NCI-H2171 (cell line): ENCODE results near the gene PI4KB.
A peak's percentile ranks its signal among the peaks of the same experiment; 100 is the strongest.
"Not testable (repeated sequence)": the region's sequence is repeated elsewhere in the genome, so short reads cannot be mapped to it uniquely, and the experiment has no call there.

Source experiments
- DNase-seq: peaks from one replicate; lab custom pipeline; 2025; lab: John Stamatoyannopoulos, UW

The PI4KB gene

DNA sequence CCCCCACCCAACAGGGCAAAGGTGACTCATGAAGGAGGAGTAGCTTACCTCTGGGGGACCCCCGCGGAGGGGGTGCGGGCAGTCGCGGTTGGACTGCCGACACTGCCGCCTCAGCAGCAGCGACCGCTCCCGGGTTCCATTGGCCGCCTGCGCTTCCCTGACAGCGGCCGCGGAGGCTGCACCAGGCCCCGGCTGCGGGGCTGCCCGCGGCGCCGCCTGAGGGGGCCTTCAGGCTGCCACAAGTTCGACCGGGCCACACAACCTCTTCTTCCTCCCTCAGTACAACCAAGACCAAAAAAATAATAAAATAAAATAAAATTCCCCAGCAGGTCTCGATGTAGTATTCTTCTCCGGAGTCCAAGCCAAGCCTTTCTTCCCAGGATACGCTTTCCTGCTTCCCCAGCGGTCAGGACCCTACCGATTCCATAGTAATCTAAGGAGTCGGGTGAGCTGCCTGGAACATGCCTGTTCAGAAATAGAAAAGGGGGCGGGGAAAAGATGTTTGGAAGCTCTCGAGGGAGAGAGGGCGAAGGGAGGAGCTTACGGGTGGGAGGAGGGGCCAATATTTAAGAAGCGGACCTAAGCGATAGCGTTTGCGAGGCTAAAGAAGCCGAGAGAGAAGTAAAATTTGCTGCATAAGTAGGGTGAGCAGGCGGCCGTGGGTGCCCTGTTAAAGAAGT, at the start of gene PI4KB:
PI4KB (minus strand) TSS at position 194 of the 680 bp plus-strand sequence. CDS start 10,935 bp downstream, outside the sequence.
- peak; percentile 98 for DNase-seq

DNA sequence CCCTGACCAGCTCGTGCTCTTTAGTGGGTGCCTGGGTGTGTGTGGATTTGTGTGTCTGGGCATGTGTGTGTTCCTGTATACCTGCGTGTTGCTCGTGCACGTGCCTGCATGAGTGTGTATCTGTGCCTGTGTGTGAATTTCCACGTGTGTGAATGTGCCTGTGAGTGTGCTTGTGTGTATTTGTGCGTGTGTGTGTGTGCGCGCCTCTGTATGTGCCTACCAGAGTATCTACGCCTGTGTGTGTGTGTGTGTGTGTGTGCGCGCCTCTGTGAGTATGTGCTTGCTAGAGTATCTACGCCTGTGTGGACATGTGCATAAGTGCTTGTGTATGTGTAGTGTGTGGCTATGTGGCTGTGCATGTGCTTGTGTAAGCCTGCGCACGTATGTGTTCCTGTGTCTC, 46.0 kb upstream of the PI4KB start:
- DNase-seq, result no peak

DNA sequence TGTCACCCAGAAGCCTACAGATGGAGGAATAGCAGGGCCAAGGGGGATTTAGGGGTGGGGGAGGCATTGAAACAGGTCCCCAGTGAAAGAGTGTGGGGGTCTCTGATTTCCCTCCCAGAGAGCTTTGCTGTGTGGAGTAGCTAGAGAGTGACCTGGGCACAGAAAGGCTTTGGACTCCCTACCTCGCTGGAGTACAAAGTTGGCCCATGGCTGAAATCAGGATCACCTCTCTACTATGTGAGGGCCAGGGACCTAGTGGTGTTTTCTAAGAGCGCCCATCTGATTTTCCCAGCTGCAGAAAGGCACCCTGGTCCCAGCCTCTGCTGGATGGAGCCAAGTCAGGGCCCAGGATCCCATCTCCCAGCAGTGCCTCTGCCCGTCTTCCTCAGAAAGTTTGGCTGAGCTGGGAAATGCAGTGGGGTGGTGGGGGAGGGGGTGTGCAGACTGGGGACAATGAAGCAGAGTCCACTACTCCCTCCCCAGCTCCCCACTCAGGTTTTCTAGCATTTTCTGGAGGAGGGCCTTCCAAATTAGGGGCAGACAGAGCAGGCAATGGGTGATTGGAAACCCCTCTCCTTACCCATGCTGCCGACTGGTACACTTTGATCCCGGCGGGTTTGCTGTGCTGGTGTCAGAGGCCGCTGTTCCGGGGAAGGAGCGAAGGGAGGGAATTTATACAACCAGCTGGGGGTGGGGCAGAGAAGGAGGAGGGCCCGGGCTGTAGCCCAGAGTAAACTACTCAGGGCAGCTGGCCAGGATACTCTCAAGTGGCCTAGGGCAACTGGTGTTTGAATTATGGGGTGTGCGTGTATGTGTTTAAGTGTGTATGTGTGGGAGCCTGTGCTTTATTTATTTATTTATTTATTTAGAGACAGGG, 45.1 kb upstream of the PI4KB start, which contains the start of gene SELENBP1:
SELENBP1 (minus strand) TSS at position 648 of the 877 bp plus-strand sequence; CDS start at position 584, 64 bp downstream.
- peak; percentile 26 for DNase-seq

DNA sequence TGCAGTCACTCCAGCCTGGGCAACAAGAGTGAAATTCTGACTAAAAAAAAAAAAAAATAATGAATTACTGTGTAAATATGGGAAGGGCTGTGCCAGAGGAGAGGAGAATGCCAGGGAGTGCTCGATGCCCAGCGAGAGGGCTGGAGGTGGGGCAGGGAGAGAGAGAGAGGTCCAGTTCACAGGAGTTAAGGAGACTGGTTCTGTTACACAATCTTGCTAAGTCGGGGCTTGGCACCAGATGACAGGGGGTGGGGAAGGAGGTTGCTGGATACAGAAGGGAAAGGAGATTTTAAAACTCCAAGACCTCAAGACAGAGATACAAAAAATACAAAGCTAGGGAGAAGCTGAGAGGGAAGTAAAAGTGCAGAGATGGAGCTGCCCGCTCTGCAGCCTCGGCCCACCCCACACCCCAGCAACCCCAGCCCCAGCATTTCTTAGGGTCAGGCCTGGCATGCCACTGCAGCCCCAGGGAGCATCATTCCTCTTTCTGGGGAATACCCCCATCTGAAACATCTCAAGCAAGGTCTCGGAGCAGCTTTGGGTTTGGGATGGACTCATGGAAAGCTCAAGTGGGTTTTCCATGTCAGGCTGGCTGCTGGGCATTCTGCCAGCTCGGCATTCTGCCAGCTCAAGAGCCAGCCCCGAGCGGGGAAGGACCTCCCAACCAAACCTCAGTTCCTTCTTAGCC, 44.3 kb upstream of the PI4KB start:
- DNase-seq, result peak; percentile 41

DNA sequence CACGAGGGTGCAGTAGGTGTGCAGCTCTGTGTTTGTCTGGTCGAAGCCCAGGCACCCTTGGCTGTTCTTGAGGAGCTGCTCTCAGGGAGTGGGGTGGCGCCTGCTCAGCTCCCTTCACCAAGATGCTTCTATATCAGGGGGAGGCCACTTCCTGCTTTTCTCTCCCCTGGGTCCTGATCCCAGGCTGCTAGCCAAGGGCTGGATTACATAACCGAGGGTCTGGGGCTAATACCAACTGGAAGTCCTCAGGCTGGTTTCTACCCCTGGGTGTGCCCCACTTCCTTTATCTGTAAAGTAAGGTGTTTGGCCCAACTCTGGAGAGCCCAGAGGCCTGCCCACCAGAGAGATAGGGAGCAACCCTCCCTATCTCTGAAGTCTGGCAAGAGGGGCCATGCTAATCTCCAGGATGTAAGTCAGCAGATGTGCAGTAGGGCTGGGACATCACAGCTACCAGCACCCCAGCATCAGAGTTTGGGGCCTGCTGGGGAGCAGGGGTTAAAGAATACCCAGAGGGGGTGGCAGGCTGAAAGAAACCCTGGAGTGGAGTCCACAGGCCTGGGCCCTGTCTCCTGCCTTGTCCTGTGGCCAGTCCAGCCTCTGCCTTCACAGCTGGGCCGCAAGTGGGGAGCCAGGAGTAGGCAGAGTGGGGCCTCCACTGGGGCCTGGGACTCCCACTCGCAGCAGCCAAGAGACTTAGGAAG, 43.1 kb upstream of the PI4KB start:
- no peak for DNase-seq

DNA sequence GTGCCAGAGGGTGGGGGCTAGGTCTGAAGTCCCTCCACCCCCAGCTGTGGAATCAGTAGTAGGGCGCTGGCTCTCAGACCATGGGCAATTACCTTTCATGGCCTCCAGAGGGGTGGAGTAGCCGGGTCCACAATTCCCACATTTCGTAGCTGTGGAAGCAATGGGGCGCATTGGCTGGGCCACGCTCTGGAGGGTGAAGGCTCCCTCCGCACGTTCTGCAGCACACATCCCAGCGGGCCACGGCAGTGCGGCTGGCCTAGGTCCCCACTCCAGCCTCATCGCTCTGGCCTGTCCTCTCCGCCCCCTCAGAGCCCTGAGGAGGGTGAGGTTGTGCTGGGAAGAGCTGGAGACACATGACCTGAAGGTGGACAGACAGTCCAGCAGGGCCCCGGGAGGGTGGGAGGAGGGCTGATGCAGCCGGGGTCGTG, 42.4 kb upstream of the PI4KB start:
- DNase-seq, result no peak

DNA sequence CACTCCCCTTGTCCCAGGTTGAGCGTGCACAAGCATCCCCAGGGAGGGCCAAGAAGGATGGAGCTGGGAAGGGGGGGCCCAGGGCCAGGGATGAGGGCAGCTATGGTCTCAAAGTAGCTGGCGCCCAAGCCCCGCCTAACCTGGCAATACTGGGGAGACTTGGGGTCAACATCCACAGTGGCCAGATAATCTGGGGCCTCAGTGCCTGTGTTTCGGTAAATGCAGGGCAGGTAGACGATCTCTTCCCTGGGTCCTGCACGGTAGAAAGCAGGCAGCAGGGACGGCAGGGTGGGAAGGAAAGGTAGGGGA, 42.0 kb upstream of the PI4KB start:
- no peak for DNase-seq

DNA sequence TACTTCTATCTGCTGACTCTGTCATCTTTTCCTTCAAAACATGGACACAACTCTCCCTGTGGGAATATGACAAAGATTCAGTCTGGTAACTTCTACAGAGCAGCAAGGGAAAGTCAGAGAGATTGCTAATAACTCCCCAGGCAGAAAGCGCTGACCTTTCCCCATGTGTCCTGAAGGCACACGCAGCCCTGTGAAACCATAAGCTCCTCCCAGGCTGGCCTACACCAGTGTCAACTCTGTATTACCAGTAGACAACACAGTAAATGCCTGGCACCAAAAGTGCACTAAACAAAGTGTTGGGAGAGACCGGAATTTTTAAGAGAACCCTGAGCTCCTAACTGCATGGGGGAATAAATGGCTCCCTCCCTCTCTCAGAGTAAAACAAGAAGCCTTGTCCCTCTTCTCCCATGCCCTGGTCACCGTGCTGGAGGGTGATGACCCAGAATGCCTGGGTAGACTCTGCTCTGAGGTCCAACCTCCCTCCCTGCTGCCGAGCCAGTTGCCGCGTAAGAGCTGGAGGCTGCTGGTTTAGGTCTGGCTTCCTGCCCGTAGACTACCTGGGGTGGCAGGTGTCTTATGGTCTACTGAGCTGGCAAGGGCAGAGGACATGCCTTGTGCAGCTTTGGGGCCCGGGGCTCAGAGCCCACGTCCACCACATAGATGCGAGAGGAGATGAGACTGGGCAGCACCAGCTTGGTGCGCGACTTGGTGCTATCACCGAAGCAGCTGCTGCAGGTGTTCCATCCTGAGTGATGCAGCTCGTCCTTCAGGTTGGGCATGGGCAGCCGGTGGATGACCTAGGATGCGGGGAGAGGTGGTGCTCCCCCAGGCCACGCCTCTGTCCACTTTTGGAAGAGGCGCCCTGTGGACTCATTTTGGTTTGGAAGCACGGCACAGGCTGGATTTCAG, 41.4 kb upstream of the PI4KB start:
- no peak for DNase-seq

DNA sequence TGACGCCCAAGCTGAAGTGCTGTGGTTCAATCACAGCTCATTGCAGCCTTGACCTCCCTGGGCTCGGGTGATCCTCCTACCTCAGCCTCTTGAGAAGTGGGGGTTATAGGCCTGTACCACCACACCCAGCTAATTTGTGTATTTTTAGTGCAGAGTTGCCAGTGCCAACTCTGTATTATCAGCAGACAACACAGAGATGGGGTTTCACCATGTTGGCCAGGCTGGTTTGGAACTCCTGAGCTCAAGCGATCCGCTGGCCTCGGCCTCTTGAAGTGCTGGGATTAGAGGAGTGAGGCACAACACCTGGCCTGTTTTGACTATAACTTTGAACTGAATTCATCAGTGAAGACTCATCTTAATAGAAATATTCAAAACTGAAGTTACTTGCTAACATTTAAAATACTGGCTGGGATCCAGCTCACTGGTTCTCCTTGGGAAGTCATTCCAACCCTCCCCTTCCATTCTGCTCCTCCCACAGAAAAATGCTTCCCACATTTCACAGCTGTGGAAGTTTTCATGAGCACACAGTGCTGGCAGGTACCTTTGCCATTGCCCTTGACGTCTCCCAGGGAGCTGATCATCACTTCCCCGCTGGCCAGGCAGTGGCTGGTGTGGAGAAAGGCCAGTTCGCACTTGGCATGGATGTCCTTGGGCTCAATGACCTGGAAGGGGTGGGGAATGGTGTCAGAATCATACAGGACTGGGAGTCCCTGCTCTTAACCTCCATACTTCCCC, 40.6 kb upstream of the PI4KB start:
- no peak for DNase-seq

DNA sequence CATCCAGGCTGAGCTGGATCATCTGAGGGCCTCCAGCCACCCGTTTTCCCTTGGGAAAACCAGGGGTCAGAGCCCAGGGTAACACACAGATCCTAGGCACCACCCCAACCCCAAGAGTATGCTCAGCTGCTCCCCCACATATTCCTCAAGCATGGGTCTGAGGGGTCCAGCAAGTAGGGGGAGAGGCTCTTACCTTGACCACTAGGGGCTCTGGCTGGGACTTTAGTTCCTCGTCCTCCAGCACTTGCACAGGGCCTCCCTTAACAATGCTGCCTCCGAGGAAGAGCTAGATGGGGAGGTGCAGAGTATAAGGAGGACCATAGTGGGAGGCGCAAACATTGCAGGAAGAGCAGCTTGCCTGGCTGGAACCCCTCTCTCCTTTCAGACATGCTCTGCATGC, 37.8 kb upstream of the PI4KB start:
- no peak for DNase-seq

DNA sequence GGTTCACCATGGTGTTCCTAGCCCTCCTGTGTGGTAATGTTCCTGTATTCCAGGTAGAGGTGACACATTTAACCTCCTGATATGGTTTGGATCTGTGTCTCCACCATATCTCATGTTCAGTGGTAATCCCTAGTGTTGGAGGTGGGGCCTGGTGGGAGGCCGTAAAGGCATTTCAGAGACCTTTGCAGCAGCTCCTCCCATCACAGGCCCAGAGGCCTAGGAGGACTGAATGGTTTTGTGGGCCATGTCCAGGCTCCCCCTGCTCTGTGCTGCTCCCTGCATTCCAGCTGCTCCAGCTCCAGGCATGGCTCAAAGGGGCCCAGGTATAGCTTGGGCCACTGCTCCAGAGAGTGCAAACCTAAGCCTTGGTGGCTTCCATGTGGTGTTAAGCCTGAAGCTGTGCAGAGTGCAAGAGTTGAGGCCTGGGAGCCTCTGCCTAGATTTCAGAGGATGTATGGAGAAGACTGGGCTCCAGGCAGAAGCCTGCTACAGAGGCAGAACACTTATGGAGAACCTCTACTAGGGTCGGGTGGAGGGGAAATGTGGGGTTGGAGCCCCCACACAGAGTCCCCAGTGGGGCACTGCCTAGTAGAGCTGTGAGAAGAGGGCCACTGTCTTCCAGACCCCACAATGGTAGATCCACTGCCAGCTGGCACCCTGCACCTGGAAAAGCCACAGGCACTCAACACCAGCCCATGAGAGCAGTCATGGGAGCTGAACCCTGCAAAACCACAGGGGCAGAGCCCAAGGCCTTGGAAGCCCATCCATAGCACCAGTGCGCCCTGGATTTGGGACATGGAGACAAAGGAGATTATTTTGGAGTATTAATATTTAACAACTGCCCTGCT, 35.3 kb upstream of the PI4KB start:
- no peak for DNase-seq

DNA sequence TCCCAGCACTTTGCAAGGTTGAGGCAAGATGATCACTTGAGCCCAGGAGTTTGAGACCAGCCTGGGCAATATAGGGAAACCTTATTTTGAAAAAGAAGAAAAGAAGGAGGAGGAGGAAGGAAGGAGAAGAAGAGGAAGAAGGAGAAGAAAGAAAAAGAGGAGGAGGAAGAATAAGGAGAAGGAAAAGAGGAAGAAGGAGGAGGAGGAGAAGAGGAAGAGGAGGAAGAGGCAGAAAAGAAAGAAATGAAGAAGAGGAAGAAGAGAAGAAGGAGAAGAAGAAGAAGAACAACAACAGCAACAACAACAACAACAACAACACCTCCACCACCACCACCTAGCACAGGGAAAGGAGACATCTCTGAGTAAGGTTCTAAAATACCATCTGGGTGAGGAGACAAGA, 34.7 kb upstream of the PI4KB start:
- no peak for DNase-seq

DNA sequence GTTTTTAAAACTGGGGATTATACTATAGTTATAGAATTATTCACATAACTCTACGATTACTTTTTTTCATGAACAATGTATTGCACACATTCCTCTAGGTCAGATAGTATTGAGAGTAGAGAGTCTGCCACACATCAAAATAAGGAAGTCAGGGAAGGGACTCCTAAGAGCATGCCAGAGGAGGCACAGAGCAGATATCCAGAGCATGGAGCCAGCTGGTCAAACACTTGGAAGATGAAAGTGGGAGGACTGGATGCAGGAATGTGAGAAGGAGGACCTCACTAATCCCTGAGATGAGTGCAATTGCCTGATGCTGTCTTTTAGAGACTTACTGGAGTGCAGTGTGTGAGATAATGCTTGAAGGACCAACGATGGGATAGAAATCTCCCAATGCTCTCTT, 29.5 kb upstream of the PI4KB start:
- no peak for DNase-seq

DNA sequence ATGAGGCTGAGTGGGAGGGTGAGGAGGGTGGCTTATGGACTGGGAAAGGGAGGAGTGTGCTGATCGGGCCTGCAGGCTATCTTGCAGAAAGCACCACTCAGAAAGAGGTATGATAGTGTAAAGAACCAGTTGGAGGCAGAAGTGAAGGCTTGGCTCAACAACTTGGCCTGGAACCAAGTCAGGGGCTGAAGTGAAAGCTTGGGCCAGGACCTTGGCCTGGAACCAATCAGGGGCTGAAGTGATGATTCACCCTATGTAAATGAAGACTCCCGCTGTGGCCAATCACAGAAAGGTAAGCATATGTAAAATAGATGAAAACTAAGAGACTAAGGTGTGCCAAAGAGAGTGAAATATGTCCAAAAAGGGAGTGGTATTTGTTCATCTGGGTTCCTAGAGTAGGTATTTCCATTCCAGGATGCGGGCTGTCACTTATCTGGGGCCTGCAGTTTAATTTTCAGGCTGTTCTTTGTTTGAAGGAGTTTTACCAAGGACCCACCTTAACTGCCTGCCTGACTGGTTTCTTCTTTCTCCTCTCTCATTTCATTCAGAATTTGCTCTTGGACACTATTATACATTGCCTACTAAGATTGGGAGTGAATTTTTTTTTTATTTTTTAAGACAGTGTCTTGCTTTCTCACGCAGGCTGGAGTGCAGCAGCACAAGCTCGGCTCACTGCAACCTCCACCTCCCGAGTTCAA, 25.0 kb upstream of the PI4KB start:
- DNase-seq, result no peak

DNA sequence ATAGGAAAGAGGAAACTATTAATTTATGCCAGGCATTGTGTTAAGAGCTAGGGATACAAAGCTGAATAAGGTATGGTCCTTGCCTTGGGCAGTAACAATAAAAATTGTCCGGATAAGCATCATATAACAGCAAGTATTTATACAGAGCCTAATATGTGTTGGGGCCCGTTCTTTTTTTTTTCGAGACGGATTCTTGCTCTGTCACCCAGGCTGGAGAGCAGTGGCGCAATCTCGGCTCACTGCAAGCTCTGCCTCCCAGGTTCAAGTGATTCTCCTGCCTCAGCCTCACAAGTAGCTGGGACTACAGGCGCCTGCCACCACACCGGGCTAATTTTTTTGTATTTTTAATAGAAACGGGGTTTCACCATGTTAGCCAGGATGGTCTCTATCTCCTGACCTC, 23.1 kb upstream of the PI4KB start:
- not testable (repeated sequence) for DNase-seq

DNA sequence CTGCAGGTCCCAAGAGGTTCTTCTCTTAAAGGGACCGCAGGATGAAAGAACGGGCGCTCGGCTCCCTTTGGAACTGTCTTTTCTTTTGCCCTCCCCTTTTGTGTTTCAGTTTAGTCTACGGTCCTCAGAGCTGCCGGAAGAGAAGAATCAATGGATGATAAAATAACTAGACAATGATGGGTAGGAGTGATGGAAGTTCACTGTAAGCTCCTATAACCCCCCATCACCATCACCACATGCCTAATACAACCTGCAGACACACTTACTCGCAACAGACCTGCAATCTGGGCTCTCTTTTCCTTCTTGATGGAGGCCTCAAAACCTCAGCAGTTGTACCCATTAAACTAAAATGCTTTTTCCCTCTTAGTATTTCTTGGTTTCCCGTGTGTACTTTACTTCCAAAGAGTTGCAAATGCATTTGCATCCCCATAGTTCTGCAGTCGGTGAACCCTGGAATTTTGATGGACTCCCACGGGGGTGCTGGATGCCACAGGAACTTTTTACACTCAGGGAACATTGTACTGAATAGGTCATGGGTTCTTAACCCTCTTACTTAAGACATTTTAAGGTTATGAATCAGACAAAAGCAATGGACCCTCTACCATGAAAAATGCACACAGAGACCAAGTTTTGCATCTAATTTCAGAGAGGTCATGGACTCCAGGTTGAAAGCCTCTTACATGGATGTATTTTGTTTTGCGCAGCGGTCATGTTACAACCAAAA, 20.5 kb upstream of the PI4KB start:
- DNase-seq, result no peak

DNA sequence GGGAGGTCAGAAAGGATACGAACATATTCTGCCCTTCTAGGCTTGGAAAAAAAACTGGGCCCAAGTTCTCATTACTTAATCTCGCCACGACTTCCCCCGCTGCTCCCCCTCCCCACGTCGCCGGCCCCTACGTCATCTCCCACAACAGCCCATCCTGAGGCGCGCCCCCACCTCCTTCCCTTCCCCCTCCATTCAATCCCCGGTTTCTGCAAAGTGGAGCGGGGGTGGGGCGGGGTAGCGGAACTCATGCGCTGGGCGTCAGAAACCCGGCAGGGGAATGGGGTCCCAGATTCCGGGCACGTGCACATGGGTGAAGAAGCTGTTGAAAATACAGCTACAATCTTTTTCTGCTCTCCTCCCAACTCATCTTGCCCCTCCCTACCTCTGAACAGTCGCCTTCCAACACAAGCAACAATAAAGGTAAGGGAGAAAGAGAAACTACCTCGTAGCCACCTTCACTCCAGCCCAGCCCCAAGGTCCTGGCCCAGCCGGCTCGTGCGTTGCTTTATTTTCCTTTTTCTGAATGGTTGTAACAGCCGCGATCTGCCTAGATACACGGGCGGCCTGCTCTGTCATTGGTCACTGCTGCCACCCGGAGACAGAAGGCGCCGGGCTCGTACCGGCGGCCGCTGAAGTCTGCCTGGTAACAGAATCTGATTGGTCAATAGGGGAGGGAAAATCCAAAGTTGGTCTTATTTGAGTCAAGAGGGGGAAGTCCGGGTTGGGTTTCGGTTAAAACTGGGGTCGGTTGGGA, 19.7 kb upstream of the PI4KB start, which contains the start of gene RFX5:
RFX5 (minus strand) TSS at position 484 of the 754 bp plus-strand sequence. CDS start 932 bp downstream, outside the sequence.
- DNase-seq, result peak; percentile 86
